Measurements from ENCODE around the gene AQP6.
A peak's percentile ranks its signal among the peaks of the same experiment; 100 is the strongest.

AQP6 gene

GRCh38 chr12:49957570-49957967 lies 15.2 kb upstream of the AQP6 start:
- DNase-seq (no peak), ATAC-seq (replicated peaks) (no peak)
- Mint-ChIP-seq H3K27me3 (peaks cover 71 to 88% of the 10 kb centered on the region in 2 donors), H3K9me3 (no peaks in the 10 kb centered on the region), H3K27ac (no peak overlapping the region), H3K4me1 (peaks cover 11 to 21% of the 10 kb centered on the region in 2 donors), H3K4me3 (no peak overlapping the region), H3K36me3 (no peaks in the 10 kb centered on the region)

GRCh38 chr12:49959685-49960473 lies 12.9 kb upstream of the AQP6 start:
- Mint-ChIP-seq H3K4me1 (peaks cover 12 to 21% of the 10 kb centered on the region in 2 donors), H3K4me3 (peak overlapping the region; percentile 11 to 18), H3K9me3 (no peaks in the 10 kb centered on the region), H3K36me3 (no peaks in the 10 kb centered on the region), H3K27me3 (peaks cover 72 to 91% of the 10 kb centered on the region in 2 donors), H3K27ac (no peak overlapping the region)
- ATAC-seq (replicated peaks), result no peak
- DNase-seq, result no peak

GRCh38 chr12:49960474-49961110 lies 12.2 kb upstream of the AQP6 start:
- DNase-seq (no peak), ATAC-seq (replicated peaks) (no peak)
- no peaks in the 10 kb centered on the region for H3K9me3 Mint-ChIP-seq
- H3K4me1 Mint-ChIP-seq, result peaks cover 12 to 21% of the 10 kb centered on the region in 2 donors
- no peaks in the 10 kb centered on the region for H3K36me3 Mint-ChIP-seq
- H3K27me3 Mint-ChIP-seq, result peaks cover 71 to 88% of the 10 kb centered on the region in 2 donors
- peak overlapping the region; percentile 11 to 18 for H3K4me3 Mint-ChIP-seq
- H3K27ac Mint-ChIP-seq, result peak overlapping the region; percentile 31

- no peak for DNase-seq
- Mint-ChIP-seq H3K4me3 (peak within 1 kb of the TSS; percentile 11 to 52), H3K36me3 (no peaks in the 10 kb centered on the region), H3K9me3 (no peaks in the 10 kb centered on the region), H3K27ac (peak within 1 kb of the TSS; percentile 31), H3K27me3 (peaks cover 75 to 88% of the 10 kb centered on the region in 2 donors), H3K4me1 (peaks cover 9 to 15% of the 10 kb centered on the region in 2 donors)
- ATAC-seq (replicated peaks), result peak; percentile 12 to 21
These were observed 11.4 kb upstream of the AQP6 start, which contains the start of gene AQP5 for GRCh38 chr12:49961111-49961922. Gene AQP5, plus strand, starts transcription at chr12:49961872. Its CDS starts 146 bp downstream, at chr12:49962018.

- no peak overlapping the region for H3K27ac Mint-ChIP-seq
- peak overlapping the region; percentile 7 to 37 for H3K4me3 Mint-ChIP-seq
- no peaks in the 10 kb centered on the region for H3K36me3 Mint-ChIP-seq
- DNase-seq (no peak), ATAC-seq (replicated peaks) (no peak)
- peaks cover 10 to 16% of the 10 kb centered on the region in 2 donors for H3K4me1 Mint-ChIP-seq
- no peaks in the 10 kb centered on the region for H3K9me3 Mint-ChIP-seq
- H3K27me3 Mint-ChIP-seq, result peaks cover 78 to 87% of the 10 kb centered on the region in 2 donors
These were observed 10.6 kb upstream of the AQP6 start for GRCh38 chr12:49961993-49962764.

- Mint-ChIP-seq H3K27me3 (peaks cover 71 to 79% of the 10 kb centered on the region in 2 donors), H3K4me3 (no peak overlapping the region), H3K4me1 (peaks cover 11 to 17% of the 10 kb centered on the region in 2 donors), H3K9me3 (no peaks in the 10 kb centered on the region), H3K27ac (no peak overlapping the region), H3K36me3 (no peaks in the 10 kb centered on the region)
- no peak for ATAC-seq (replicated peaks)
- DNase-seq, result no peak
These were observed 9.6 kb upstream of the AQP6 start for GRCh38 chr12:49962861-49963765.

GRCh38 chr12:49963976-49964815 lies 8.6 kb upstream of the AQP6 start:
- Mint-ChIP-seq H3K27me3 (peaks cover 61 to 69% of the 10 kb centered on the region in 2 donors), H3K4me3 (no peak overlapping the region), H3K36me3 (no peaks in the 10 kb centered on the region), H3K9me3 (no peaks in the 10 kb centered on the region), H3K27ac (no peak overlapping the region), H3K4me1 (peaks cover 11 to 17% of the 10 kb centered on the region in 2 donors)
- no peak for DNase-seq
- ATAC-seq (replicated peaks), result no peak

GRCh38 chr12:49964849-49965624 lies 7.7 kb upstream of the AQP6 start:
- H3K9me3 Mint-ChIP-seq, result no peaks in the 10 kb centered on the region
- H3K4me3 Mint-ChIP-seq, result no peak overlapping the region
- no peak overlapping the region for H3K27ac Mint-ChIP-seq
- peaks cover 52 to 60% of the 10 kb centered on the region in 2 donors for H3K27me3 Mint-ChIP-seq
- H3K36me3 Mint-ChIP-seq, result no peaks in the 10 kb centered on the region
- peaks cover 11 to 14% of the 10 kb centered on the region in 2 donors for H3K4me1 Mint-ChIP-seq
- DNase-seq (no peak), ATAC-seq (replicated peaks) (no peak)

GRCh38 chr12:49965836-49966235 lies 6.9 kb upstream of the AQP6 start:
- H3K27me3 Mint-ChIP-seq, result peaks cover 44 to 53% of the 10 kb centered on the region in 2 donors
- no peak overlapping the region for H3K4me3 Mint-ChIP-seq
- H3K36me3 Mint-ChIP-seq, result no peaks in the 10 kb centered on the region
- no peaks in the 10 kb centered on the region for H3K9me3 Mint-ChIP-seq
- no peak overlapping the region for H3K27ac Mint-ChIP-seq
- DNase-seq (no peak), ATAC-seq (replicated peaks) (no peak)
- H3K4me1 Mint-ChIP-seq, result peaks cover 6 to 7% of the 10 kb centered on the region in 2 donors

- Mint-ChIP-seq H3K27me3 (peaks cover 44 to 51% of the 10 kb centered on the region in 2 donors), H3K27ac (no peak overlapping the region), H3K4me1 (peaks cover 6 to 7% of the 10 kb centered on the region in 2 donors), H3K36me3 (no peaks in the 10 kb centered on the region), H3K4me3 (no peak overlapping the region), H3K9me3 (no peaks in the 10 kb centered on the region)
- DNase-seq (no peak), ATAC-seq (replicated peaks) (no peak)
These were observed 6.2 kb upstream of the AQP6 start for GRCh38 chr12:49966511-49967041.

GRCh38 chr12:49967042-49967776 lies 5.5 kb upstream of the AQP6 start:
- H3K4me3 Mint-ChIP-seq, result peak overlapping the region; percentile 71 to 75
- no peaks in the 10 kb centered on the region for H3K36me3 Mint-ChIP-seq
- H3K27ac Mint-ChIP-seq, result peak overlapping the region; percentile 70
- no peaks in the 10 kb centered on the region for H3K9me3 Mint-ChIP-seq
- ATAC-seq (replicated peaks), result peak; percentile 88 to 90
- peak; percentile 74 for DNase-seq
- peaks cover 40 to 47% of the 10 kb centered on the region in 2 donors for H3K27me3 Mint-ChIP-seq
- peaks cover 6 to 7% of the 10 kb centered on the region in 2 donors for H3K4me1 Mint-ChIP-seq
